BLaER1 treated with 17β-estradiol and CSF1 and Interleukin-3, amounts not matched to agents 10 nM and 100 nM (cell line): ENCODE results near the gene EML6.
"Not testable (repeated sequence)": the region's sequence is repeated elsewhere in the genome, so short reads cannot be mapped to it uniquely, and the experiment has no call there.

Experiments used
- H3K27ac ChIP-seq, 11 experiments: shearing (Covaris generic); formaldehyde crosslinking; 2 replicates each; pipeline ENCODE4 v1.8.1; 2022
- H3K27me3 ChIP-seq, 11 experiments: shearing (Covaris generic); formaldehyde crosslinking; 2 replicates each; pipeline ENCODE4 v1.8.1; 2022
- H3K36me3 ChIP-seq, 11 experiments: shearing (Covaris generic); formaldehyde crosslinking; 2 replicates each; pipeline ENCODE4 v1.8.1; 2022
- H3K4me1 ChIP-seq, 10 experiments: shearing (Covaris generic); formaldehyde crosslinking; 2 replicates each; pipeline ENCODE4 v1.8.1; 2022
- H3K4me2 ChIP-seq, 11 experiments: shearing (Covaris generic); formaldehyde crosslinking; 2 replicates each; pipeline ENCODE4 v1.8.1; 2022
- H3K4me3 ChIP-seq, 10 experiments: shearing (Covaris generic); formaldehyde crosslinking; 2 replicates each; pipeline ENCODE4 v1.8.1; 2022
- H3K9ac ChIP-seq, 11 experiments: shearing (Covaris generic); formaldehyde crosslinking; 2 replicates each; pipeline ENCODE4 v1.8.1; 2022
- H3K9me3 ChIP-seq, 11 experiments: shearing (Covaris generic); formaldehyde crosslinking; replicated peaks in 1 of 11; 2 replicates each; pipeline ENCODE4 v1.8.1; 2022
- H4K20me1 ChIP-seq, 11 experiments: shearing (Covaris generic); formaldehyde crosslinking; 2 replicates each; pipeline ENCODE4 v1.8.1; 2022
- Cebpa-rat ChIP-seq, 11 experiments: shearing (Covaris generic); IDR thresholded peaks; 2 replicates each; pipeline ENCODE4 v1.8.1; 2022

The EML6 gene

GRCh38 chr2:54983345-54984220 lies 260.1 kb downstream of the EML6 start:
- Histone ChIP-seq H3K36me3 (peaks cover 75 to 100% (median 95%) of the 10 kb centered on the region in 11 experiments), H3K27me3 (no peaks in the 10 kb centered on the region), H3K4me2 (no peak overlapping the region), H3K9ac (no peak overlapping the region), H3K9me3 (no peaks in the 10 kb centered on the region), H4K20me1 (peaks cover 99 to 100% (median 100%) of the 10 kb centered on the region in 11 experiments), H3K4me1 (peaks cover 0 to 41% (median 13%) of the 10 kb centered on the region in 10 experiments; a peak in 15 of 20 replicates), H3K27ac (no peak overlapping the region), H3K4me3 (no peak overlapping the region)
- TF ChIP-seq Cebpa-rat (IDR thresholded peaks at IDR 0.05): no peak

GRCh38 chr2:54984476-54984875 lies 261.0 kb downstream of the EML6 start:
- peaks cover 99 to 100% (median 100%) of the 10 kb centered on the region in 11 experiments for H4K20me1 ChIP-seq
- no peak overlapping the region for H3K9ac ChIP-seq
- H3K36me3 ChIP-seq: peaks cover 72 to 100% (median 93%) of the 10 kb centered on the region in 11 experiments
- H3K4me3 ChIP-seq: no peak overlapping the region
- H3K27ac ChIP-seq: no peak overlapping the region
- no peak overlapping the region for H3K4me2 ChIP-seq
- no peak for TF ChIP-seq Cebpa-rat (IDR thresholded peaks at IDR 0.05)
- H3K9me3 ChIP-seq: no peaks in the 10 kb centered on the region
- H3K4me1 ChIP-seq: peaks cover 0 to 33% (median 6%) of the 10 kb centered on the region in 10 experiments; a peak in 14 of 20 replicates
- H3K27me3 ChIP-seq: no peaks in the 10 kb centered on the region

- Histone ChIP-seq H3K4me3 (no peak overlapping the region), H3K4me2 (no peak overlapping the region), H3K4me1 (peaks cover 0 to 16% (median 0%) of the 10 kb centered on the region in 10 experiments; a peak in 7 of 20 replicates), H3K36me3 (peaks cover 60 to 96% (median 82%) of the 10 kb centered on the region in 11 experiments), H3K27me3 (no peaks in the 10 kb centered on the region), H3K9me3 (no peaks in the 10 kb centered on the region), H3K9ac (no peak overlapping the region), H3K27ac (no peak overlapping the region), H4K20me1 (peaks cover 99 to 100% (median 100%) of the 10 kb centered on the region in 11 experiments)
- TF ChIP-seq Cebpa-rat (IDR thresholded peaks at IDR 0.05): no peak
Measured at GRCh38 chr2:54986264-54986663, 262.8 kb downstream of the EML6 start.

- H3K36me3 ChIP-seq: peaks cover 36 to 88% (median 68%) of the 10 kb centered on the region in 11 experiments
- peaks cover 99 to 100% (median 100%) of the 10 kb centered on the region in 11 experiments for H4K20me1 ChIP-seq
- no peaks in the 10 kb centered on the region for H3K27me3 ChIP-seq
- no peak overlapping the region for H3K27ac ChIP-seq
- no peak overlapping the region for H3K4me2 ChIP-seq
- no peak overlapping the region for H3K4me3 ChIP-seq
- TF ChIP-seq Cebpa-rat (IDR thresholded peaks at IDR 0.05): no peak
- no peak overlapping the region for H3K9ac ChIP-seq
- no peaks in the 10 kb centered on the region for H3K9me3 ChIP-seq
- H3K4me1 ChIP-seq: peaks cover 0 to 30% (median 0%) of the 10 kb centered on the region in 10 experiments; a peak in 5 of 20 replicates
Measured at GRCh38 chr2:54988612-54989011, 265.1 kb downstream of the EML6 start.

GRCh38 chr2:54990694-54991093 lies 267.2 kb downstream of the EML6 start:
- Histone ChIP-seq H3K4me1 (peaks cover 0 to 40% (median 3%) of the 10 kb centered on the region in 10 experiments; a peak in 9 of 20 replicates), H4K20me1 (peaks cover 99 to 100% (median 100%) of the 10 kb centered on the region in 11 experiments), H3K36me3 (peaks cover 19 to 86% (median 60%) of the 10 kb centered on the region in 11 experiments)
- H3K9me3 ChIP-seq, H3K27ac ChIP-seq, H3K4me2 ChIP-seq, H3K9ac ChIP-seq, H3K4me3 ChIP-seq, H3K27me3 ChIP-seq: not testable (repeated sequence)

GRCh38 chr2:54995553-54995952 lies 272.1 kb downstream of the EML6 start:
- H3K36me3 ChIP-seq: peaks cover 4 to 66% (median 43%) of the 10 kb centered on the region in 11 experiments; a peak in 20 of 22 replicates
- H4K20me1 ChIP-seq: peaks cover 100% of the 10 kb centered on the region in 11 experiments
- no peak overlapping the region for H3K27ac ChIP-seq
- peak overlapping the region in 4 of 11 experiments; percentile 3 to 30 (median 22); a peak in 3 of 22 replicates for H3K4me2 ChIP-seq
- no peak for TF ChIP-seq Cebpa-rat (IDR thresholded peaks at IDR 0.05)
- peaks cover 19 to 76% (median 34%) of the 10 kb centered on the region in 10 experiments for H3K4me1 ChIP-seq
- peaks cover 0 to 6% (median 0%) of the 10 kb centered on the region in 11 experiments; a peak in 1 of 22 replicates for H3K9me3 ChIP-seq
- no peak overlapping the region for H3K4me3 ChIP-seq
- no peak overlapping the region for H3K9ac ChIP-seq
- H3K27me3 ChIP-seq: no peaks in the 10 kb centered on the region

- H3K9ac ChIP-seq: no peak overlapping the region
- no peak overlapping the region for H3K27ac ChIP-seq
- peaks cover 0 to 6% (median 0%) of the 10 kb centered on the region in 11 experiments; a peak in 1 of 22 replicates for H3K9me3 ChIP-seq
- peaks cover 25 to 96% (median 53%) of the 10 kb centered on the region in 10 experiments for H3K4me1 ChIP-seq
- H3K4me3 ChIP-seq: no peak overlapping the region
- H3K36me3 ChIP-seq: peaks cover 4 to 52% (median 32%) of the 10 kb centered on the region in 11 experiments; a peak in 20 of 22 replicates
- H4K20me1 ChIP-seq: peaks cover 99 to 100% (median 100%) of the 10 kb centered on the region in 11 experiments
- H3K4me2 ChIP-seq: peak overlapping the region in 3 of 11 experiments; percentile 2 to 77 (median 68); a peak in 5 of 22 replicates
- TF ChIP-seq Cebpa-rat (IDR thresholded peaks at IDR 0.05): no peak
- H3K27me3 ChIP-seq: no peaks in the 10 kb centered on the region
Measured at GRCh38 chr2:54997826-54998225, 274.4 kb downstream of the EML6 start.

GRCh38 chr2:54999182-54999581 lies 275.7 kb downstream of the EML6 start:
- Histone ChIP-seq H3K4me2 (peak overlapping the region; percentile 50 to 77 (median 68)), H3K4me3 (no peak overlapping the region; a peak in 1 of 20 replicates), H3K9ac (0 out of 22 replicates have a peak overlapping the region, but pooled peaks of 2 of the 11 experiments have one; percentile 6 to 26), H4K20me1 (peaks cover 99 to 100% (median 100%) of the 10 kb centered on the region in 11 experiments), H3K27me3 (no peaks in the 10 kb centered on the region), H3K27ac (peak overlapping the region in 7 of 11 experiments; percentile 3 to 54 (median 13); a peak in 8 of 22 replicates), H3K36me3 (peaks cover 4 to 42% (median 28%) of the 10 kb centered on the region in 11 experiments; a peak in 20 of 22 replicates), H3K4me1 (peaks cover 29 to 97% (median 53%) of the 10 kb centered on the region in 10 experiments), H3K9me3 (peaks cover 0 to 6% (median 0%) of the 10 kb centered on the region in 11 experiments; a peak in 1 of 22 replicates)
- TF ChIP-seq Cebpa-rat (IDR thresholded peaks at IDR 0.05): no peak

GRCh38 chr2:55000341-55000740 lies 276.9 kb downstream of the EML6 start:
- Histone ChIP-seq H3K36me3 (peaks cover 4 to 40% (median 22%) of the 10 kb centered on the region in 11 experiments; a peak in 20 of 22 replicates), H3K4me1 (peaks cover 29 to 97% (median 55%) of the 10 kb centered on the region in 10 experiments), H3K4me2 (peak overlapping the region; percentile 50 to 77 (median 68); a peak in 21 of 22 replicates), H3K27me3 (no peaks in the 10 kb centered on the region), H3K9ac (0 out of 22 replicates have a peak overlapping the region, but pooled peaks of 1 of the 11 experiments have one; percentile 16), H3K4me3 (no peak overlapping the region), H3K9me3 (peaks cover 0 to 6% (median 0%) of the 10 kb centered on the region in 11 experiments; a peak in 1 of 22 replicates), H3K27ac (peak overlapping the region in 5 of 11 experiments; percentile 1 to 54 (median 14); a peak in 6 of 22 replicates), H4K20me1 (peaks cover 99 to 100% (median 100%) of the 10 kb centered on the region in 11 experiments)
- TF ChIP-seq Cebpa-rat (IDR thresholded peaks at IDR 0.05): no peak
